Choroid plexus epithelial cell (primary cell): ENCODE data around the gene ZNF117.
"Not testable (repeated sequence)": the region's sequence is repeated elsewhere in the genome, so short reads cannot be mapped to it uniquely, and the experiment has no call there.

ENCODE experiments used
- DNase-seq: peaks from one replicate; pipeline ENCODE4 v3.0.0-alpha.2; 2010; ENCODE audit warnings: low read depth
- H3K4me3 ChIP-seq: 2 replicates; pipeline ENCODE4 v1.5.1; 2011; ENCODE audit warnings: low read depth, mild to moderate bottlenecking, control low read depth, low read length, moderate library complexity
- TF ChIP-seq, protein P1 (sequence below): conservative IDR thresholded peaks from 2 replicates; pipeline ENCODE4 v1.5.1; 2011; ENCODE audit warnings: low read depth, mild to moderate bottlenecking, control low read depth, inconsistent platforms, low read length, moderate library complexity

ZNF117 gene

DNA sequence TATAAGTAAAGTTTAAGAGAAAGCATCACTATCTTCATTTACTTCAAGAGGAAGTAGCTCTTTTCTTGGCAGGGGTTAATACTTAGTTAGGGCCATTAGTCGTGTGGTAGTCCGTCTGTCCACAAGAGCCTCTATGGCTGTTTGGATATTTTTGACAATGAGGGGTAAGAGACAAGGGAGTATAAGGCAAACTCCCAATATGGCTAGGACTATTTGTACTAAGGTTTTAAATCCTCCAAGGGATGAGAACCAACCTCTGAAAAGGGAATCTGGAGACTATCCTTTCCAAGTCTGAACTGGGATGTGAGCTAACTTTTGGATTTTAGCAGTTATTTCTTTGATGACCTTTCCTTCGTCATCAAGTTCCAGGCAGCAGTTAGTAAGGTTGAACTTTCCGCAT is at the start of gene ZNF117:
TSS of gene ZNF117 (minus strand) at position 101 of the 400 bp plus-strand sequence.
- H3K4me3 ChIP-seq: no peak within 1 kb of the TSS
- DNase-seq: no peak
- TF ChIP-seq, protein P1, sequence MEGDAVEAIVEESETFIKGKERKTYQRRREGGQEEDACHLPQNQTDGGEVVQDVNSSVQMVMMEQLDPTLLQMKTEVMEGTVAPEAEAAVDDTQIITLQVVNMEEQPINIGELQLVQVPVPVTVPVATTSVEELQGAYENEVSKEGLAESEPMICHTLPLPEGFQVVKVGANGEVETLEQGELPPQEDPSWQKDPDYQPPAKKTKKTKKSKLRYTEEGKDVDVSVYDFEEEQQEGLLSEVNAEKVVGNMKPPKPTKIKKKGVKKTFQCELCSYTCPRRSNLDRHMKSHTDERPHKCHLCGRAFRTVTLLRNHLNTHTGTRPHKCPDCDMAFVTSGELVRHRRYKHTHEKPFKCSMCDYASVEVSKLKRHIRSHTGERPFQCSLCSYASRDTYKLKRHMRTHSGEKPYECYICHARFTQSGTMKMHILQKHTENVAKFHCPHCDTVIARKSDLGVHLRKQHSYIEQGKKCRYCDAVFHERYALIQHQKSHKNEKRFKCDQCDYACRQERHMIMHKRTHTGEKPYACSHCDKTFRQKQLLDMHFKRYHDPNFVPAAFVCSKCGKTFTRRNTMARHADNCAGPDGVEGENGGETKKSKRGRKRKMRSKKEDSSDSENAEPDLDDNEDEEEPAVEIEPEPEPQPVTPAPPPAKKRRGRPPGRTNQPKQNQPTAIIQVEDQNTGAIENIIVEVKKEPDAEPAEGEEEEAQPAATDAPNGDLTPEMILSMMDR: no peak

DNA sequence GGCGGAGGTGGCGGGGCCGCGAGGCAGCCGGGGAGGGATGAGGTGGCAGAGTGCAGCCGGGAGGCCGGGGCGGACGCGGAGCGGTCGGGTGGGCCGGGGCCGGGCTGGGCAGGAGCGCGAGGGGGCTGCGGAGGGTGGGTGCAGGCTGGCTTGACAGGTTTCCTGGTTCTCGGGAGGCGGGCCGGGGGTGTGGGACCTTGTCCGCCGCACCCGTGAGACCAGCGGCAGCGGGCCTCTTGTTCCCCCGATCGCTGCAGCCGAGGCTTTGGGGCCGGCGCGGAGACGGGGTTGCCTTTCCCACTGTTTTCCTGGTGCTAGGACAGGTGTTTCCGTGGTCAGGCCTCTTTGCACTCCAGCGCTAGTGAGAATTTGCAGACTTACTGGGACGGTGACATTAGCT is 47.9 kb upstream of the ZNF117 start:
- DNase-seq: peak; percentile 26
- peak overlapping the region; percentile 76 for H3K4me3 ChIP-seq

DNA sequence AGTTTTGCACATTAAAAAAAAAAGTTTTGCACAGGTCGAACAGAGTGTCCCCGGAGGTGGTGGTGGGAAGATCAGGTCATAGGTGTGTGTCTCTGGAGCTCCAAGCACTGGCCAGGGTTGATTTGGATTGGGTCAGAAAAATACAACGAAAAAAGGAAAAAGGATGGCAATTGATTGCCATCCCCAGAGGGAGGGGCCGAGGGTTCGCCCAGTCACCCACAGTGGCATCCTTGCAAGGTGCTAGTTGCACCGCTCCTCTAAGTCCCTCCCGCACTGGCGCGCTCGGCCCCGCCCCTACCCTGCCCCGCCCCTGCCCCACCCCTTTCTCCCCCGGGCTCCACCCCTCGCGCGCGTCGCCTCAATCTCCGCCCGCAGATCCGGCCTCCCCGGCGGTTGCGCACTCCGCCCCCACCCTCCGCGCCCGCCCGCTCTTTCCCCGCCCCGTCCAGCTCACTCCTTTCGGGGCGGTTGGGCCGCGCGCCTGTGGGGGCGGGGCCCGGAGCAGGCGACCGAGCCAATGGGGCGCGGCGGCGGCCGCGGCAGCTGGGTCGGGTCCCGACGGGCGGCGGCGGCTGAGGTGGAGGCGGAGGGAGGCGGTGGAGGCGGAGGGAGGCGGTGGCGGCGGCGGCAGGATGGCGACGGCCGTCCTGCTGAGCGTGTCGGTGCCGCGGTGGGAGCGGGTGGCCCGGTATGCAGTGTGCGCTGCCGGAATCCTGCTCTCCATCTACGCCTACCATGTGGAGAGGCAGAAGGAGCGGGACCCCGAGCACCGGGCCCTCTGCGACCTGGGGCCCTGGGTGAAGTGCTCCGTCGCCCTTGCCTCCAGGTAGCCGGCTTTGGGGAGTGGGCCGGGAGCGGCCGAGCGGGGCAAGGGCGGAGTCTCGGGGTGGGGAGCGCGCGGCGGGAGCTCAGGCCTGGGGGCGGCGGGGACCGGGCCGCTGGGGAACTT is 47.2 kb upstream of the ZNF117 start:
- peak; percentile 96 for DNase-seq
- peak overlapping the region; percentile 76 for H3K4me3 ChIP-seq
- TF ChIP-seq, protein P1: peak; percentile 8

DNA sequence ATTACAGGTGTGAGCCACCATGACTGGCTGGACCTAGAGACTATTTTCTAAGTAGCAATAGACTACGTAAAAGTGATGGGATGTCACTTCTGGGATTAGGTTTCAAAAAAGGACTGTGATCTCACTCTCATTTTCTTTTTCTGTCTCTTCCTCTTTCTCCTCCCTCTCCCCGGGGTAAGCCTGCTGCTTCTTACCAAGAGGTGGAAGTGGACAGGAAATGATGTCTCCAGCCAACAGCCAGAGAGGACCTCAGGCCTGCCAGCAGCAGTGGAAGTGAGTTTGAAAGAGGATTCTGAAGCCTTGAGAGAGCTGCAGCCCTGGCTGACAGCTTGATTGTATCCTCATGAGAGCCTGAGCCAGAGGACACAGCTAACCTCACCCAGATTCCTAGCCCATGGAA is 45.7 kb upstream of the ZNF117 start:
- not testable (repeated sequence) for H3K4me3 ChIP-seq
- peak; percentile 50 for DNase-seq

DNA sequence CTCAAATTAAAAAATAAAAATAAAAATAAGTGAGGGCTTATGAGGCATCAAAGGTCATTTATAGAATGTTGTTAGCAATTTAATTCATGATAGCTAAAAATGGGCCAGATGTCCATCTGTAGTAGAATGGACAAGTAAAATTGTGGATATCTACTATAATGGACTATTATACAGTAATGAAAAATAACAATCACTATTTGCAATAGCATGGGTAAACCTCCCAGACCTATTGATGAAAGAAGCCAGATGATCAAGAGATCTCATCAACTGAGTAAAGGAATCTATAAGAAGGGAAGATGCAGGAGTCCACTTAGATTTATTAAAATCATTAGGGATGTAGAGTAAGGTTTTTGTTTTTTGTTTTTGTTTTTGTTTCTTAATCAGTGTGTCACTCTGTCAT is 44.6 kb upstream of the ZNF117 start:
- DNase-seq, H3K4me3 ChIP-seq: not testable (repeated sequence)

DNA sequence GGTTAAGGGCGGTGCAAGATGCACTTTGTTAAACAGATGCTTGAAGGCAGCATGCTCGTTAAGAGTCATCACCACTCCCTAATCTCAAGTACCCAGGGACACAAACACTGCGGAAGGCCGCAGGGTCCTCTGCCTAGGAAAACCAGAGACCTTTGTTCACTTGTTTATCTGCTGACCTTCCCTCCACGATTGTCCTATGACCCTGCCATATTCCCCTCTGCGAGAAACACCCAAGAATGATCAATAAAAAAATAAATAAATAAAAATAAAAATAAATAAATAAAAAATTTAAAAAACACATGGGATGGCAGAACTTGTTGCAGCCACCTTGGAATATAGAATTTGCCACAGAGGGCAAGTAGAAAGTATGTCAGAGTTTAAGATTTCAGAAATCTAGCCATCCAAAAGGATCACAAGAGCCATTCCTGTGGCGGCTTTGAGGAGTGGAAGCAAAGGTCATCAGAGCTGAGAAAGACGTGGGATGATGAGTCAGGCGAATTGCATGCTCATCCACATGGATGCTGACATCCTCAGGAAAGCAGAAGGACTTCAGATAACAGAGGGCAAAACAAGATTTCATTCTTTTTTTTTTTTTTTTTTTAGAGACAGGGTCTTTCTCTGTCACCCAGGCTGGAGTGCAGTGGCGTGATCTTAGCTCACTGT is 43.4 kb upstream of the ZNF117 start:
- H3K4me3 ChIP-seq: not testable (repeated sequence)
- DNase-seq: peak; percentile 63

DNA sequence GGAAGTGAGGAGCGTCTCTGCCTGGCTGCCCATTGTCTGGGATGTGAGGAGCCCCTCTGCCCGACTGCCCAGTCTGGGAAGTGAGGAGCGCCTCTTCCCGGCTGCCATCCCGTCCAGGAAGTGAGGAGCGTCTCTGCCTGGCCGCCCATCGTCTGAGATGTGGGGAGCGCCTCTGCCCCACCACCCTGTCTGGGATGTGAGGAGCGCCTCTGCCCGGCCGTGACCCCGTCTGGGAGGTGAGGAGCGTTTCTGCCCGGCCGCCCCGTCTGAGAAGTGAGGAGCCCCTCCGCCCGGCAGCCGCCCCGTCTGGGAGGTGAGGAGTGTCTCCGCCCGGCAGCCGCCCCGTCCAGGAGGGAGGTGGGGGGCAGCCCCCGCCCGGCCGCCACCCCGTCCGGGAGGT is 42.6 kb upstream of the ZNF117 start:
- not testable (repeated sequence) for DNase-seq, H3K4me3 ChIP-seq

DNA sequence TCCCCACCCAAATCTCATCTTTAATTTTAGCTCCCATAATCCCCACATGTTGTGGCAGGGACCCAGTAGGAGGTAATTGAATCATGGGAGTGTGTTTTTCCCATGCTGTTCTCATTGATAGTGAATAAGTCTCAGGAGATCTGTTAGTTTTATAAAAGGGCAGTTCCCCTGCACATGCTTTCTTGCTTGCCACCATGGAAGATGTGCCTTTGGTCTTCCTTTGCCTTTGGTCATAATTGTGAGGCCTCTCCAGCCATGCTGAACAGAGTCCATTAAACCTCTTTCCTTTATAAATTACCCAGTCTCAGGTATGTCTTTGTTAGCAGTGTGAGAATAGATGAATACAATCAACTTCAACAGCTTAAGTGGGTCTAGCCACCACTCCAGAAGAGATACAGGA is 34.2 kb upstream of the ZNF117 start:
- not testable (repeated sequence) for H3K4me3 ChIP-seq, DNase-seq

DNA sequence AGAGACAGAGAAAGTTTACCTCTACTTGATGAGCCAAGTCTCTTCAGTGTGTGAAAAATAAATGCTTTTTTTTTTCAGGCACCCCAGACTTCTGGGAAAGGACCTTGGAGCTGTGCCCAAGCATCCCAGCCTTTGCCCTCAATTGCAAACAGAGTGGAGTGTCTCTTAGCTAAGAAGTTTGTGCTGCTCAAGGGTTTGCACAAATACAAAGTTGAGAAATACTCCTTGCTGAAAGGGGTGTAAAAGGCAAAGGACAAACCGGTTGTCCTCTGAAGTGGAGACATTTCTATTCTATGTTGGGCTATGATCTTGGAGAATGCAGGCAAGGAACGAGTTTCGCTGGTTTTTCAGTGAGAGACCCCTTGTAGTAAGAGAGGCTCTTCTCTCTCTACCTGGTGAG is 30.1 kb upstream of the ZNF117 start:
- peak; percentile 77 for DNase-seq

DNA sequence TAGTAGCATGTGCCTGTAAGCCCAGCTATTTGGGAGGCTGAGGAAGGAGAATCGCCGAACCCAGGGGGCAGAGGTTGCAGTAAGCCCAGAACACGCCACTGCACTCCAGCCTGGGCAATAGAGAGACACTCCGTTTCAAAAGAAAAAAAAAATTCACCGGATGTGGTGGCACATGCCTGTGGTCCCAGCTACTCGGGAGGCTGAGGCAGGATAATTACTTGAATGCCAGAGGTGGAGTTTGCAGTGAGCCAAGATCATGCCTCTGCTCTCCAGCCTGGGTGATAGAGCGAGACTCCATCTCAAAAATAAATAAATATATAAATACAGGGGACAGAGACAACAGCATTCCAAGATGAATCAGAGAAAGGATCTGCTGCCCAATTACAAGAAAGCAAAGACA is 19.0 kb upstream of the ZNF117 start:
- not testable (repeated sequence) for H3K4me3 ChIP-seq, DNase-seq

More for the DNA sequence above, 30.1 kb upstream of the ZNF117 start:
- H3K4me3 ChIP-seq: not testable (repeated sequence)

DNA sequence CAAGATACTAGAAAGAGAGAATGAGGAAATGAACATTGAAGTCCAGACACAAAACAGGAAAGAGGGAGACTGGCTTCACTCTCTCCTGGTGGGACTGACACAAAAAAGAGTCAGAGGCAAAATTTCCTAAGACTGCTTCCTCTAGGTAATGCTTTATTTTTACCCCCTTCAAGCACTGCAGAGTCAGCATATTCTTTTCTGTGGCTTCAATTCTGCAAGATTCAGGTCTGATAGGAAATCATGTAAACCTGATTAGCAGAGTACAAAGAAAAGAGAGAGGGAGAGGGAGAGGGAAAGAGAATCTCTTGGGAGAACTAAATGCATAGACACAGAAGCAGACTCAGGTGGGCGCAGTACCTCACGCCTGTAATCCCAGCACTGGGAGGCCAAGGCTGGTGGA is 18.6 kb upstream of the ZNF117 start:
- not testable (repeated sequence) for H3K4me3 ChIP-seq, DNase-seq

DNA sequence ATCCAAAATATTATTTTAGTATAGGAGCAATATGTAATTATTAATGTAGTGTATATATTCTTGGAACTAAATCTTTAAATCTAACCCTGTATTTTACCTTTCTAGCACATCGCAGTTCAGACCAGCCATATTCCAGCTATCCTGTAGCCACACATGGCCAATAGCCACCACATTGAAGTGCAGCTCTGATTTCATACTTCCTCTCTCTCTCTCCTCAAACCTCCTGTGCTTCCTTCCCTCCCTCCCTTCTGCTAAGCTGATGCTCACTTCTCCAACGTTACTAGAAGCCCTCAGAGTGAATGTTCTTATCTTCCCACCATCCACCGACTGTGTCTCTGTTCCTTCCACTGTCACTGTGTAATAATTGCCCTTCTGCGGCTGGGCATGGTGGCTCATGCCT is 16.2 kb upstream of the ZNF117 start:
- not testable (repeated sequence) for H3K4me3 ChIP-seq, DNase-seq
